ENCODE data around the gene SH2B3. TPM values are rescaled to one million over a fixed set of nuclear protein-coding genes. Genes with fewer than 3 reads are reported as not detected.

SH2B3 gene
- total RNA-seq, 2 donors from 2014 or later, result 42.6 to 47.4 TPM

DNA sequence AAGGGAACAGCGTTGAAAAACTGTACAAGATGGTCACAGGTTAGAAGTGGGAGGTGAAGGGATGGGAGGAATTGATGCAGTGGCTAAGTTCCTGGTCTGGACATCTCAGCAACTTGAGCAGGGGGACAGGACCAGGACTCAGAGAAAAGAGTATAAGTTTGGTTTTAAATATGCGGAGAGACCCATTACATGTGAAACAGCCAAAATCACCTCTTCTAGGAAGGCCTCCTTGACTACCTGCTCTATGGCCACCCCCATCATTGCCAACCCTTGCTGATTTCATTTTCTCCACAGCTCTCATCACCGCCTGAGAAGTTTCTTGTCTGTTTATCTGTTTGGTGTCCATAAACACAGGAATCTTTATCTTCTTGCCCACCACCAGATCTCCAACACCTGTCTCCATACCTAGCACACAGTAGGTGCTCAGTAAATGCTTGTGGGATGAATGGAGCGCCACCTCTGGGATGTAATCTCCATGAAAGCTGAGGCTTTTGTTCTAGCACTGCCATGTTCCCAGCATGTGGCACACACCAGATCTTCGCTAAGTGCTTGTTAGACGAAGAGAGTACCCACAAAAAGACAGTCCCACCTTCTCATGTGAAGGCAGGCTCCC, 25.7 kb upstream of the SH2B3 start:
- no peaks in the 10 kb centered on the region for H3K36me3 ChIP-seq
- no peak for TF ChIP-seq CTCF (IDR thresholded peaks at IDR 0.05)
- H3K4me1 ChIP-seq, result no peaks in the 10 kb centered on the region
- no peak overlapping the region for H3K27ac ChIP-seq
- DNase-seq (ENCODE audit: low spot score), result no peak
- H3K9me3 ChIP-seq, result no peaks in the 10 kb centered on the region
- no peak overlapping the region for H3K4me3 ChIP-seq
- no peaks in the 10 kb centered on the region for H3K27me3 ChIP-seq

GRCh38 chr12:111384596-111384995, 21.1 kb upstream of the SH2B3 start:
- no peak for DNase-seq (ENCODE audit: low spot score)
- Histone ChIP-seq H3K4me1 (no peaks in the 10 kb centered on the region), H3K4me3 (no peak overlapping the region)

GRCh38 chr12:111386885-111387284, 18.8 kb upstream of the SH2B3 start:
- no peak for DNase-seq (ENCODE audit: low spot score)
- no peak for TF ChIP-seq CTCF (IDR thresholded peaks at IDR 0.05)
- no peaks in the 10 kb centered on the region for H3K27me3 ChIP-seq

More at GRCh38 chr12:111384596-111384995, 21.1 kb upstream of the SH2B3 start:
- Histone ChIP-seq H3K9me3 (no peaks in the 10 kb centered on the region), H3K36me3 (no peaks in the 10 kb centered on the region), H3K27me3 (no peaks in the 10 kb centered on the region), H3K27ac (no peak overlapping the region)
- TF ChIP-seq CTCF (IDR thresholded peaks at IDR 0.05), result no peak

GRCh38 chr12:111387747-111388323, 17.9 kb upstream of the SH2B3 start:
- Histone ChIP-seq H3K36me3 (no peaks in the 10 kb centered on the region), H3K9me3 (no peaks in the 10 kb centered on the region), H3K4me1 (no peaks in the 10 kb centered on the region), H3K4me3 (no peak overlapping the region), H3K27me3 (no peaks in the 10 kb centered on the region), H3K27ac (no peak overlapping the region)
- TF ChIP-seq CTCF (IDR thresholded peaks at IDR 0.05), result no peak
- no peak for DNase-seq (ENCODE audit: low spot score)

More at GRCh38 chr12:111386885-111387284, 18.8 kb upstream of the SH2B3 start:
- Histone ChIP-seq H3K4me1 (no peaks in the 10 kb centered on the region), H3K36me3 (no peaks in the 10 kb centered on the region), H3K9me3 (no peaks in the 10 kb centered on the region), H3K4me3 (no peak overlapping the region), H3K27ac (no peak overlapping the region)

GRCh38 chr12:111389635-111390034, 16.1 kb upstream of the SH2B3 start:
- Histone ChIP-seq H3K27me3 (no peaks in the 10 kb centered on the region), H3K27ac (no peak overlapping the region), H3K4me1 (no peaks in the 10 kb centered on the region), H3K4me3 (no peak overlapping the region), H3K36me3 (no peaks in the 10 kb centered on the region), H3K9me3 (no peaks in the 10 kb centered on the region)
- no peak for TF ChIP-seq CTCF (IDR thresholded peaks at IDR 0.05)
- DNase-seq (ENCODE audit: low spot score), result no peak

DNA sequence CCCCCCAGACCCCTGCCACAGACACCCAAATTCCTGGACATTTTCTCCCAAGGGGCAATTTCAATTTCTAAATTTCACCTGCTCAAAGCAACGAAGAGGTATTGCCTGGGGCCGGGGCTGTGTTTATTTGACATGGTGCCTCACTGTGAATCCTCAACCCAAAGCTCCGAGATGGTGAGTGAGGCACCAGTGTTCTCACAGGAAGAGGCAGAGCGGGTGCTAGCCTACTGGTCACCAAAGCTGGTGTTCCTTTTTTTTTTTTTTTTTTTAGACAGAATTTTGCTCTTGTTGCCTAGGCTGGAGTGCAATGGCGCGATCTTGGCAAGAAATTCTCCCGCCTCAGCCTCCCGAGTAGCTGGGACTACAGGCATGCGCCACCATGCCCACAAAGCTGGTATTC, 14.8 kb upstream of the SH2B3 start:
- no peak for TF ChIP-seq CTCF (IDR thresholded peaks at IDR 0.05)
- Histone ChIP-seq H3K27ac (no peak overlapping the region), H3K9me3 (no peaks in the 10 kb centered on the region), H3K4me3 (no peak overlapping the region), H3K36me3 (no peaks in the 10 kb centered on the region), H3K27me3 (no peaks in the 10 kb centered on the region), H3K4me1 (no peaks in the 10 kb centered on the region)
- DNase-seq (ENCODE audit: low spot score), result no peak
